HG02759 (cell line): ENCODE measurements around the gene TAS1R2.
"Not testable (repeated sequence)": the region's sequence is repeated elsewhere in the genome, so short reads cannot be mapped to it uniquely, and the experiment has no call there.

Experiments used
- ATAC-seq: cut with Tn5 transposase; IDR thresholded peaks from one replicate; pipeline ENCODE4 v1.9.1; 2021; ENCODE audit warnings: mild to moderate bottlenecking, moderate library complexity; ENCODE audit not compliant: unreplicated experiment

Gene TAS1R2

GRCh38 chr1:18859560-18859959 is at the start of gene TAS1R2:
Gene TAS1R2 (minus strand): TSS chr1:18859660. CDS start chr1:18859660, 0 bp downstream.
- no peak for ATAC-seq

- peak; percentile 58 for ATAC-seq
These were observed 48.7 kb upstream of the TAS1R2 start for GRCh38 chr1:18907917-18908845.

GRCh38 chr1:18907021-18907916 is 47.8 kb upstream of the TAS1R2 start:
- ATAC-seq = no peak

GRCh38 chr1:18903291-18903756 is 43.9 kb upstream of the TAS1R2 start:
- no peak for ATAC-seq

- peak; percentile 96 for ATAC-seq
These were observed 43.2 kb upstream of the TAS1R2 start, which contains the start of gene ALDH4A1 for GRCh38 chr1:18902523-18903290. Gene ALDH4A1 (minus strand): TSS chr1:18902555. CDS start chr1:18902523, 32 bp downstream.

GRCh38 chr1:18901952-18902522 is 42.6 kb upstream of the TAS1R2 start:
- ATAC-seq = no peak

GRCh38 chr1:18901147-18901951 is 41.9 kb upstream of the TAS1R2 start:
- no peak for ATAC-seq

- ATAC-seq = no peak
These were observed 40.9 kb upstream of the TAS1R2 start for GRCh38 chr1:18900303-18900841.

GRCh38 chr1:18899363-18900049 is 40.0 kb upstream of the TAS1R2 start:
- no peak for ATAC-seq

- no peak for ATAC-seq
These were observed 39.1 kb upstream of the TAS1R2 start for GRCh38 chr1:18898567-18898966.

- ATAC-seq = no peak
These were observed 35.9 kb upstream of the TAS1R2 start for GRCh38 chr1:18895317-18895716.

- ATAC-seq = no peak
These were observed 33.7 kb upstream of the TAS1R2 start for GRCh38 chr1:18893120-18893519.

- ATAC-seq = not testable (repeated sequence)
These were observed 32.4 kb upstream of the TAS1R2 start for GRCh38 chr1:18891858-18892257.

GRCh38 chr1:18891426-18891780 is 31.9 kb upstream of the TAS1R2 start:
- ATAC-seq = no peak

- ATAC-seq = no peak
These were observed 31.4 kb upstream of the TAS1R2 start for GRCh38 chr1:18890706-18891425.

GRCh38 chr1:18886003-18886335 is 26.5 kb upstream of the TAS1R2 start:
- no peak for ATAC-seq

GRCh38 chr1:18885311-18886002 is 26.0 kb upstream of the TAS1R2 start:
- ATAC-seq = no peak

- ATAC-seq = no peak
These were observed 25.3 kb upstream of the TAS1R2 start for GRCh38 chr1:18884727-18885126.
